Transverse colon (tissue), 4 donors: ENCODE results near the gene MEMO1.

Experiments
- EP300 ChIP-seq: sonication (generic); formaldehyde crosslinking; IDR thresholded peaks from one replicate; pipeline ENCODE4 v1.6.1; 2017; ENCODE audit warnings: antibody characterized with exemption, low read depth
- POLR2A ChIP-seq: fragments of 450-650 bp; IDR thresholded peaks from one replicate; pipeline ENCODE4 v1.6.1; 2016; ENCODE audit warnings: antibody characterized with exemption, mild to moderate bottlenecking, moderate library complexity
- POLR2AphosphoS5 ChIP-seq, 3 donors: sonication (generic); formaldehyde crosslinking; IDR thresholded peaks; one replicate each; pipeline ENCODE4 v1.6.1; 2016; ENCODE audit warnings: antibody characterized with exemption in 3 of 3
- TF ChIP-seq, protein P1 (sequence below), 5 experiments: fragments of 200-600 bp in 3 of 5; fragments of 450-650 bp in 2 of 5; sonication (generic) in 3 of 5; IDR thresholded peaks; 1 replicate in 2 of 5; 2 replicates in 3 of 5; pipeline ENCODE4 v1.5.1; 2016 to 2017; ENCODE audit warnings: antibody characterized with exemption in 5 of 5, inconsistent platforms in 3 of 5, mild to moderate bottlenecking in 2 of 5, moderate library complexity in 1 of 5

DNA sequence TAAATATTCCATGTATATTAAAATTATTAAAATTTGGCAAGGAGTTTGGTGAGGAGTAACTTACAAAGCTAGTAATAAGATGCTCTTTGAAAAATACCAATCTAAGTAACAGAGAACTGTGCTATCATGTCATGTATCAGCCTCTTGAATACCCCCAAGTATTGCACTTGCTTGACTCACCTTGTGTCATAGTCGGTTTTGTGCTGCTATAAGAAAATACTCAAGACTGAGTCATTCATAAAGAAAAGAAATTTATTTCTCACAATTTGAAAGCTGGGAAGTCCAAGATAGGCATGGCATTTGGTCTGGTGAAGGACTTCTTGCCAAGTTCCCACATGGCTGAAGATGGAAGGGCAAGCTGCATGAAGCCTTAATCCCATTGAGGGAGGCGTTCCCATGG lies 179.2 kb downstream of the MEMO1 start:
- TF ChIP-seq POLR2A (no peak), POLR2AphosphoS5 (IDR thresholded peaks at IDR 0.05) (no peak), EP300 (no peak)
- TF ChIP-seq, protein P1, sequence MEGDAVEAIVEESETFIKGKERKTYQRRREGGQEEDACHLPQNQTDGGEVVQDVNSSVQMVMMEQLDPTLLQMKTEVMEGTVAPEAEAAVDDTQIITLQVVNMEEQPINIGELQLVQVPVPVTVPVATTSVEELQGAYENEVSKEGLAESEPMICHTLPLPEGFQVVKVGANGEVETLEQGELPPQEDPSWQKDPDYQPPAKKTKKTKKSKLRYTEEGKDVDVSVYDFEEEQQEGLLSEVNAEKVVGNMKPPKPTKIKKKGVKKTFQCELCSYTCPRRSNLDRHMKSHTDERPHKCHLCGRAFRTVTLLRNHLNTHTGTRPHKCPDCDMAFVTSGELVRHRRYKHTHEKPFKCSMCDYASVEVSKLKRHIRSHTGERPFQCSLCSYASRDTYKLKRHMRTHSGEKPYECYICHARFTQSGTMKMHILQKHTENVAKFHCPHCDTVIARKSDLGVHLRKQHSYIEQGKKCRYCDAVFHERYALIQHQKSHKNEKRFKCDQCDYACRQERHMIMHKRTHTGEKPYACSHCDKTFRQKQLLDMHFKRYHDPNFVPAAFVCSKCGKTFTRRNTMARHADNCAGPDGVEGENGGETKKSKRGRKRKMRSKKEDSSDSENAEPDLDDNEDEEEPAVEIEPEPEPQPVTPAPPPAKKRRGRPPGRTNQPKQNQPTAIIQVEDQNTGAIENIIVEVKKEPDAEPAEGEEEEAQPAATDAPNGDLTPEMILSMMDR (IDR thresholded peaks at IDR 0.05) = no peak
